Upper lobe of right lung (tissue), 1 donor: ENCODE results near the gene AURKA. TPM values are rescaled to one million over a fixed set of nuclear protein-coding genes. Genes with fewer than 3 reads are reported as not detected.

Experiments
- ATAC-seq: fragments of 200-7000 bp; cut with Tn5 transposase; one replicate; pipeline ENCODE4 v1.9.1; 2020; ENCODE audit warnings: mild to moderate bottlenecking, moderate library complexity
- DNase-seq: peaks from one replicate; pipeline ENCODE4 v3.0.0-alpha.2; 2020
- H3K27ac ChIP-seq: fragments of 200-600 bp; one replicate; pipeline ENCODE4 v1.8.0; 2022
- H3K27me3 ChIP-seq: fragments of 200-600 bp; one replicate; pipeline ENCODE4 v1.8.0; 2022; ENCODE audit warnings: mild to moderate bottlenecking
- H3K36me3 ChIP-seq: fragments of 200-600 bp; one replicate; pipeline ENCODE4 v1.8.0; 2022
- H3K4me1 ChIP-seq: fragments of 200-600 bp; one replicate; pipeline ENCODE4 v1.8.0; 2022
- H3K4me3 ChIP-seq: fragments of 200-600 bp; one replicate; pipeline ENCODE4 v1.8.0; 2022; ENCODE audit warnings: mild to moderate bottlenecking
- H3K9me3 ChIP-seq: fragments of 200-600 bp; one replicate; pipeline ENCODE4 v1.8.0; 2022
- CTCF ChIP-seq: fragments of 200-600 bp; IDR thresholded peaks from one replicate; pipeline ENCODE4 v1.8.0; 2022; ENCODE audit warnings: antibody characterized with exemption
- intact Hi-C: fragments of 100-400 bp; cut with DNase I; formaldehyde crosslinking; loops from one replicate; pipeline ENCODE4 v1.11.0; 2022
- total RNA-seq: library from RNA; stranded (reverse); fragmentation: NEBNext Ultra II Directional; extraction: Animal tissue kit (Norgen Biotek cat#: 25700); gene quantifications from one replicate; pipeline ENCODE4 v1.2.1, GENCODE V29; 2021
- donor health status: DM: no; HTN: yes; CAD: no; lungs with severe emphysema.

Gene AURKA
- total RNA-seq, 1 donor from 2014 or later = 1.5 TPM

GRCh38 chr20:56430461-56430860 is 38.4 kb upstream of the AURKA start:
- H3K9me3 ChIP-seq = no peaks in the 10 kb centered on the region
- H3K27me3 ChIP-seq = no peaks in the 10 kb centered on the region
- ATAC-seq (peak; percentile 58), DNase-seq (no peak)
- H3K27ac ChIP-seq = no peak overlapping the region
- intact Hi-C loops = no loop called here
- H3K36me3 ChIP-seq = no peaks in the 10 kb centered on the region
- no peak for TF ChIP-seq CTCF
- H3K4me1 ChIP-seq = peaks cover 37% of the 10 kb centered on the region
- no peak overlapping the region for H3K4me3 ChIP-seq

- Histone ChIP-seq H3K9me3 (no peaks in the 10 kb centered on the region), H3K27ac (peak overlapping the region; percentile 52), H3K36me3 (no peaks in the 10 kb centered on the region), H3K4me3 (no peak overlapping the region), H3K27me3 (no peaks in the 10 kb centered on the region), H3K4me1 (peaks cover 37% of the 10 kb centered on the region)
- no peak for ATAC-seq
- no peak for DNase-seq
- intact Hi-C loops = no loop called here
- TF ChIP-seq CTCF = no peak
Measured at GRCh38 chr20:56429941-56430340, 37.9 kb upstream of the AURKA start.

- TF ChIP-seq CTCF = no peak
- Histone ChIP-seq H3K36me3 (no peaks in the 10 kb centered on the region), H3K9me3 (no peaks in the 10 kb centered on the region), H3K27ac (peak overlapping the region; percentile 52), H3K4me3 (no peak overlapping the region), H3K27me3 (no peaks in the 10 kb centered on the region), H3K4me1 (peaks cover 41% of the 10 kb centered on the region)
- intact Hi-C loops = no loop called here
- DNase-seq (no peak), ATAC-seq (no peak)
Measured at GRCh38 chr20:56429502-56429901, 37.5 kb upstream of the AURKA start.

- H3K27ac ChIP-seq = peak overlapping the region; percentile 52
- no peak overlapping the region for H3K4me3 ChIP-seq
- no peak for DNase-seq
- intact Hi-C loops = no loop called here
- H3K9me3 ChIP-seq = no peaks in the 10 kb centered on the region
- peak; percentile 22 for ATAC-seq
- no peaks in the 10 kb centered on the region for H3K27me3 ChIP-seq
- TF ChIP-seq CTCF = no peak
- H3K36me3 ChIP-seq = no peaks in the 10 kb centered on the region
- H3K4me1 ChIP-seq = peaks cover 40% of the 10 kb centered on the region
Measured at GRCh38 chr20:56428881-56429280, 36.9 kb upstream of the AURKA start.

- Histone ChIP-seq H3K4me1 (peaks cover 39% of the 10 kb centered on the region), H3K9me3 (no peaks in the 10 kb centered on the region), H3K36me3 (no peaks in the 10 kb centered on the region), H3K4me3 (no peak overlapping the region), H3K27ac (peak overlapping the region; percentile 52), H3K27me3 (no peaks in the 10 kb centered on the region)
- ATAC-seq (no peak), DNase-seq (no peak)
- no peak for TF ChIP-seq CTCF
- intact Hi-C loops = no loop called here
Measured at GRCh38 chr20:56428410-56428809, 36.4 kb upstream of the AURKA start.

GRCh38 chr20:56427797-56428196 is 35.8 kb upstream of the AURKA start:
- intact Hi-C loops = no loop called here
- DNase-seq (no peak), ATAC-seq (peak; percentile 60)
- no peak overlapping the region for H3K4me3 ChIP-seq
- H3K27me3 ChIP-seq = no peaks in the 10 kb centered on the region
- peaks cover 43% of the 10 kb centered on the region for H3K4me1 ChIP-seq
- no peaks in the 10 kb centered on the region for H3K9me3 ChIP-seq
- TF ChIP-seq CTCF = no peak
- H3K36me3 ChIP-seq = no peaks in the 10 kb centered on the region
- H3K27ac ChIP-seq = no peak overlapping the region
